Stimulated activated CD8-positive, alpha-beta memory T cell treated with anti-CD3 and anti-CD28 coated beads, Interleukin-7, amount 100 ng/mL, for 4 hours (primary cell): ENCODE results near the gene ZNF197.
"Not testable (repeated sequence)": the region's sequence is repeated elsewhere in the genome, so short reads cannot be mapped to it uniquely, and the experiment has no call there.

Experiments
- DNase-seq, 2 donors: peaks; one replicate each; pipeline ENCODE4 v3.0.0-alpha.2; 2020; ENCODE audit warnings: low read depth in 2 of 2

ZNF197 gene

GRCh38 chr3:44661189-44661588, 36.4 kb downstream of the ZNF197 start:
- DNase-seq = no peak

GRCh38 chr3:44665173-44665572, 40.3 kb downstream of the ZNF197 start:
- no peak for DNase-seq

GRCh38 chr3:44666346-44666745, 41.5 kb downstream of the ZNF197 start:
- DNase-seq = no peak

- DNase-seq = no peak
Measured at GRCh38 chr3:44669760-44670159, 44.9 kb downstream of the ZNF197 start.

- not testable (repeated sequence) for DNase-seq
Measured at GRCh38 chr3:44673466-44673865, 48.6 kb downstream of the ZNF197 start.

- no peak for DNase-seq
Measured at GRCh38 chr3:44674211-44674610, 49.4 kb downstream of the ZNF197 start.

GRCh38 chr3:44678480-44679116, 53.8 kb downstream of the ZNF197 start:
- DNase-seq = no peak

GRCh38 chr3:44680921-44681455, 56.2 kb downstream of the ZNF197 start:
- DNase-seq = no peak

GRCh38 chr3:44682182-44682896, 57.5 kb downstream of the ZNF197 start:
- no peak for DNase-seq

- DNase-seq = peak; percentile 26 to 54
Measured at GRCh38 chr3:44685128-44685800, 60.4 kb downstream of the ZNF197 start.

- no peak for DNase-seq
Measured at GRCh38 chr3:44687898-44688297, 63.1 kb downstream of the ZNF197 start.
